Dedifferentiated amniotic fluid mesenchymal stem cell (primary cell): ENCODE results near the gene RPL22.
A peak's percentile ranks its signal among the peaks of the same experiment; 100 is the strongest.
"Not testable (repeated sequence)": the region's sequence is repeated elsewhere in the genome, so short reads cannot be mapped to it uniquely, and the experiment has no call there.

ENCODE experiments used
- DNase-seq: peaks from one replicate; pipeline ENCODE4 v3.0.0-alpha.2; 2016; ENCODE audit errors: extremely low spot score

Gene RPL22

DNA sequence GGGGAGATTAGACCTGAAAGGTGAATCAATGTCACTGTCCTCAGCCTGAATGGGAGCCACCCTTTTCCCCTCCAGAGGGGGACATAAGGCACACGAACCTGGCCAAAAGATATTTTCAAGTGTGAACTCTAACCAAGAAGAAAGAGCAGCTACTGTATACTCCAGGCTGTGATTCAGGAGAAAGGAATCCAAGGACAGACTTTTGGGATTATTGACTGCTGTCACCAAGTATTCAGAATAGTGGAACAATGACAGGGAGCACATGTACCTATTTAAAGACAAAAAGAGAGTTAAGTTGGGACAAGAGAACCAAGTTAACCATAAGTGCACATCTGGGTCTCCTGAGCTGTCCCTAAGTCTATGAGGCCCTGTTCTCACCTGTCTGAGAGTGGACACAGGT, 34.0 kb upstream of the RPL22 start:
- DNase-seq, result no peak

- no peak for DNase-seq
Observed at GRCh38 chr1:6225651-6226050, 26.3 kb upstream of the RPL22 start.

GRCh38 chr1:6224718-6225117, 25.3 kb upstream of the RPL22 start:
- DNase-seq, result no peak

- no peak for DNase-seq
Observed at GRCh38 chr1:6223617-6224016, 24.2 kb upstream of the RPL22 start.

GRCh38 chr1:6222636-6223035, 23.2 kb upstream of the RPL22 start:
- DNase-seq, result no peak

DNA sequence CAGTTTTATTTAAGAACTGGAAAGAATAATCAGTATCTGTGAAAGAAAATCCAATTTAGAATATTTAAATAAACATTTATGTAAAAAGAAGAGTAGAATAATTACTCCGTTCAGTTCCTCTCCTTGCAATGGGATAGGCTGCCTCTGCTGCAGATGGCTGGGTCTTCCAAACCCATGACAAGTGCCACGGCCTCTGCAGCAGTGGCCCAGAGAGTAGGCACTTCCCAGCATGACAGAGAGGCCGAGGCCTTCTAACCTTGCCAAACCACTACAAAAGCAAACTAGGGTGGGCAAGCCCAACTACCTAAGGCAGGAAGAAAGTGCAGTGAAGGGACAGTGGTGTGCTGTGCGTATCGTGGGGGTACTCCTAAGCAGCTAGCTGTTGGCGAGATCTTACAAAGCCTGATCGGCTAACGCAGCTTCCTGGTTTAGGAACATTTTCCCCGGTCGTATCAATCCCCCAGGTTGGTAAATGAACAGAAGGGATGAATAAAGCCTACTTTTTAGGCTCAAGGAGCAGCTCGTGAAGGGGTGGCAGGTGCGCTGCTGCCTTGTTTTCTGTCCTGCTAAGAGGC, 21.9 kb upstream of the RPL22 start:
- no peak for DNase-seq

- DNase-seq, result no peak
Observed at GRCh38 chr1:6220236-6220635, 20.8 kb upstream of the RPL22 start.

- DNase-seq, result not testable (repeated sequence)
Observed at GRCh38 chr1:6219641-6220040, 20.2 kb upstream of the RPL22 start.

DNA sequence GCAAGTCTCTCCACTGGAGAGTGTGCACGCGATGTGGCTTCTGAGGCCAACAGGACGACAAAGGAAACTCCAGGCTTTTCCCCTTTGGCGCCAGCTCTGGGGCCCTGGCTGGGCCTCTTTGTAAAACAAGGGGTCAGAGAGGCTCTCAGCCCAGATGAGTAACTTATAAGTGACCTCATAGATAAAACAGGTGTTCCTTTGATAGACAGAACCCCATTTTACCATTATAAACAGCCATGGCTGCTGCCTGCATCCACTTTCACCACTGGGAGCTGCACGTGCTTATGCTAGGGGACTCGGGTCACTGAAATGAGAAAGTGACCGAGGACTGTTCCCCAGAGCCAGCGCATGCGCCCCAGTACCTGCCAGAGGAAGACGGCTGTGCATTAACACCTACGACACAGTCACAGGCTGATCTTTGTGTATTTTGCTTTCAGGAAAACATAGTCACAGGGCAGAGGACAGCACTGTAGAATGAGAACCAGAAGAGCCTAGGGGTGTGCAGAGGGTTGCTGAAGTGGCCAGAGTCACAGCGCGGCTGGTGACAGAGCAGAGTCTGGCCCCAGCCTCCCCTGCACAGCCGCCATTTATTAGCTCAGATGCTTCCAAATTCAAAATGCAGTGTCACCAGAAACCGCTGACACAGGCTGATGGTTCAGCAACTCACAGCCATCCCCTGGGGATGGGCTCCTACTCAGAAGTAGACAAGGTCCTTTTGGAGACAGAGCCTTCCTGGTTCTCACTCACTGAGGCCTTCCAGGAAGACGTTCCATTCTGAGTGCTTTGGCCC, 19.2 kb upstream of the RPL22 start:
- DNase-seq, result no peak

GRCh38 chr1:6212193-6212959, 13.0 kb upstream of the RPL22 start:
- DNase-seq, result no peak

- DNase-seq, result no peak
Observed at GRCh38 chr1:6211731-6212130, 12.3 kb upstream of the RPL22 start.

GRCh38 chr1:6210591-6211355, 11.4 kb upstream of the RPL22 start:
- DNase-seq, result no peak

DNA sequence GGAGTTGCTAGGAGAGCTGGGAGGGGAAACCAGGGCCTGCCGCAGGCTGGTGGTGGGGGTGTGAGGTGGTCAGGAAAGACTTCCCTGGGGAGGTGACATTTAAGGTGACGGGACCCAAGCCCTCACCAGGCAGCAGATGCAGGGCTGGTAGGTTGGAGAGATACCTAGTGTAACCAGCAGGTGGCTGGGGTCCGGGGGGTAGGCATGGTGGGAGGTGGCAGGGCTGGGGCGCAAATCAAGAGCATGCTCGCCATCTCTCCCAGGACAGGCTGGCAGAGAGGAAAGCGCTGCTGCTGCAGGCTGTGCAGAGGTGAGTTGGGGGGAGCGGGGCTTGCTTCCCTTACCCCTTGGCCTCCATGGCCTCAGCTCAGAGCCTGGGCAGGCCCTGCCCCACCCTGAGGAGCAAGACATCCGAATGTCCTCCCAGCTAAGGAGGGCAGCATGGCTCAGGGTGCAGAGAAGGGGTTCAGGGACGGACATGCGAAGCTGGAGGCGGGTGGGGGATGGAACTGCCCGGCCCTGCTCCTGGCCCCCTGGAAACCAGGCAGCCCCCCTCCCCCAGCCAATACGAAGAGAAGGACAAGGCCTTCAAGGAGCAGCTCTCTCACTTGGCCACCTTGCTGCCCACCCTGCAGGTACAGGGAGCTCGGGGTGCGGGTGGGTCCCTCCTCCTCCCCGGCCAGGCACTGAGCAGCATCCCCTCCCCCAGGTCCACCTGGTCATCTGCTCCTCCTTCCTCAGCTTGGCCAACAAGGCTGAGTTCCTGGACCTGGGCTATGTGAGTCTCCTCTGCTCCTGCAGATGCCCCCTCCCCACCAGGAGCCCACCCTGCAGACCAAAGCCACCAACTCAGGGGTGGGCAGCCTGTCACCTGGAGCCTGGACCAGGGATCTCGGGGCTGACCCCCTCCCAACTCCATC, 10.5 kb upstream of the RPL22 start:
- DNase-seq, result no peak

DNA sequence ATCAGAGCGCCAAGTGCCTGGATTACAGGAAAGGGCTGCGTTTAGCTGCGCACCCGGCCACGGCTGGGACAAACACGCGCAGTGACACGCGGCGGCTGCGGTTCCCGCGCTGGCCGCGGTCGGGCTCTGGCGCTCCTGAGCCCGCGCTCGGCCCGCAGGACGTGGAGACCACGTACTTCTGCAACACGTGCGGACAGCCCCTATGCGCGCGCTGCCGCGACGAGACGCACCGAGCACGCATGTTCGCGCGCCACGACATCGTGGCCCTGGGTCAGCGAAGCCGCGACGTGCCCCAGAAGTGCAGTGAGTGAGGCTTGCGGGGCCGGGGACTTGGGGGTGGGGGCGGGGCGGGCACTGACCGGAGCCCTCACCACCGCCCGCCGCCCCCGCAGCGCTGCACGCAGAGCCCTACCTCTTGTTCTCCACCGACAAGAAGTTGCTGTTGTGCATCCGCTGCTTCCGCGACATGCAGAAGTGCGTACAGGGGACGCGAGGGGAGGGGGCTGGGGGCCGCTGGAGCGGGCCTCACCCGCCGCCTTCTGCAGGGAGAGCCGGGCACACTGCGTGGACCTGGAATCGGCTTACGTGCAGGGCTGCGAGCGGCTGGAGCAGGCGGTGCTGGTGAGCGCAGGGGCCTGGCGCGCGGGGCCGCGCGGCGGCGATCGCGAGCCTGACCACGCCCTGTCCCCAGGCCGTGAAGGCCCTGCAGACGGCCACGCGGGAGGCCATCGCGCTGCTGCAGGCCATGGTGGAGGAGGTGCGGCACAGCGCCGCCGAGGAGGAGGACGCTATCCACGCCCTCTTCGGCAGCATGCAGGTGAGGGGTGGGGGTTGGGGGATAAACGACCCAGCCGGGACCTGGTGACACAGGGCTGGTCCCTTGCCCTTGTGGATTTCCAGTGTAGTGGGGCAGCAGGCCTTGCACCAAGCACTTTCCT, 9.6 kb upstream of the RPL22 start:
- no peak for DNase-seq

DNA sequence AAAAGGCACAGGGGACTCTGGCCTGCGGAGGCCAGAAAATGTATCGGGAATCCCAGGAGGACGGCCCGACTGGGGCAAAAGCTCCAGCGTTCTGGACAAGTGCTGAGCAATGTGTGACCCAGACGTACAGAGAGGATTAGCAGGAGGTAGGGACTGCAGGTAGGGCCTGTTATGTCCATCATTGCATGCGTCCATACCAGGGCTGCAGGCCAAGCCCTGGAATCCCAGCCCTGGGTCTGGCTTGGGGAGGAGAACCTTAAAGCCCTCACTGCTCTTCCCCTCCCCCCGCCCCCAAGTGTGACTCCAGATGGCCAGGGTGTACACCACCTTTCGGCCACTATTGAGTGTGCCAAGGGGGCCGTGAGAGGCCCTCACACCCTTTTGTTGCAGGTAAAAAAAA, 8.5 kb upstream of the RPL22 start:
- no peak for DNase-seq

DNA sequence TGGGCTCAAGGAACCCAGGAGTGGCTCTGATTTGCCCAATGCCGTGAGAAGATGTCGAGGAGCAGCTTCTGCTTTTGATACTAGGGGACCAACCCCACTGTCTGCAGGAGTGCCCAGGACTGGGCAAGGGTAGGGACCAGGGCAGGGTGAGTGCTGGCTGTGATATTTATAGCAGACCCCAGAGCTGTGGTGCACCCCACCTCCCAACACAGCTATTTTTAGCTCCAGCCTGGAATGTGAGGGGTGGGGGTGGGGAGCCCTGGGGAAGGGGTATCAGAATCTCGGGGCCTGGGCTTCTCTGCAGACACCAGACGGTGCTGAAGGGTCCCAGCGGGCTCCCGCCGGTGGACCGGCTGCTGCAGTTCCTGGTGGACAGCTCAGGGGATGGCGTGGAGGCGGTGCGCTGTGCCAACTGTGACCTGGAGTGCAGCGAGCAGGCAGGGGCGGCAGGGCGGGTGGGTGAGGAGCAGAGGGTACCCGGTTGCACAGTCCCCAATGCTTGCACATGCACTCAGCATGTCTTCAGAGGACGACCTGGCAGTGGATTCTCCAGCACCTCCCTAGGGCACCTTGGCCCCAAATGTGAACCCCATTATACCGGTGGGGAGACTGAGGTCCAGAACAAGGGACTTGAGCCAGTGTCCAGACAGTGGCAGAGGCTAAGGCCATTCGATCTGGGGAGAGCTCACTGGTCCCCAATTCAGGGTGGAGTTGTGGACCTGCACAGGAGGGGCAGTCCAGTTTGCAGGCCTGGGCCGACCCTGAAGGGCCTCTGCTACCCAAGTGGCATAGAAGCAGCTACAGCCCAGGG, 7.9 kb upstream of the RPL22 start:
- DNase-seq, result no peak

GRCh38 chr1:6206520-6206855, 7.1 kb upstream of the RPL22 start:
- no peak for DNase-seq

- DNase-seq, result peak; percentile 36
Observed at GRCh38 chr1:6205849-6206519, 6.6 kb upstream of the RPL22 start, which contains the start of gene RNF207. Gene RNF207, plus strand, starts transcription at chr1:6206119. Its CDS starts 417 bp downstream, at chr1:6206536.

GRCh38 chr1:6202256-6202655, 2.9 kb upstream of the RPL22 start:
- no peak for DNase-seq
